ENCODE results near the gene MYMX. TPM values are rescaled to one million over a fixed set of nuclear protein-coding genes. Genes with fewer than 3 reads are reported as not detected.

Gene MYMX
- total and polyA plus RNA-seq, 2 of the 13 experiments (the other 11 are each of a cell fraction or from before 2014, with no cell fraction given): not detected

DNA sequence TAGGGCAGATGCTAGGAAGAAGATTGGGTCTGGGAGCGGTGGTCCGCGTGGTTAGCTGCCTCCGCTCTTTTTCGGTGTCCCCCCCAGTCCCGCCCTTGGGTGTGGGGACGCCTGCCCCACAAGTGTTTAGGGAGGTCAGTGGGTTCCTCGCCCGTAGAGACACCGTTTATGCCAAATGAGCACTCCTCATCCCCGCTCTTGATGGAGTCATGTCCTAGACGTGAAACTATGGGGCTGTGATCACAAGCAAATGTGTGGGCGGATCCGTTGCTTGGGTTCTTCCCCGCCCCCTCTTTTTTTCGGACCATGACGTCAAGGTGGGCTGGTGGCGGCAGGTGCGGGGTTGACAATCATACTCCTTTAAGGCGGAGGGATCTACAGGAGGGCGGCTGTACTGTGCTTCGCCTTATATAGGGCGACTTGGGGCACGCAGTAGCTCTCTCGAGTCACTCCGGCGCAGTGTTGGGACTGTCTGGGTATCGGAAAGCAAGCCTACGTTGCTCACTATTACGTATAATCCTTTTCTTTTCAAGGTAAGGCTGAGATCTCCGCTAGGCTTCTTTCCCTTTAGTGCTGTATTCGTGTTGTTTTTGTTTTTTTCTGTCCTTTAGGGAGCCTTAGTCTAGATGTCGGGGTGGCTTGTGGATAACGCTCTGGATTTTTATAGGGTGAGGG, 30.1 kb downstream of the MYMX start, which contains the start of gene HSP90AB1 (continued):
- no peak; the same call in 1 of the 2 replicates for TF ChIP-seq GFI1 (CRISPR knock-in tag; IDR thresholded peaks at IDR 0.05; ENCODE audit: borderline replicate concordance)
- TF ChIP-seq ZNF768 (CRISPR knock-in tag; IDR thresholded peaks at IDR 0.05): no peak
- TF ChIP-seq, protein P1, sequence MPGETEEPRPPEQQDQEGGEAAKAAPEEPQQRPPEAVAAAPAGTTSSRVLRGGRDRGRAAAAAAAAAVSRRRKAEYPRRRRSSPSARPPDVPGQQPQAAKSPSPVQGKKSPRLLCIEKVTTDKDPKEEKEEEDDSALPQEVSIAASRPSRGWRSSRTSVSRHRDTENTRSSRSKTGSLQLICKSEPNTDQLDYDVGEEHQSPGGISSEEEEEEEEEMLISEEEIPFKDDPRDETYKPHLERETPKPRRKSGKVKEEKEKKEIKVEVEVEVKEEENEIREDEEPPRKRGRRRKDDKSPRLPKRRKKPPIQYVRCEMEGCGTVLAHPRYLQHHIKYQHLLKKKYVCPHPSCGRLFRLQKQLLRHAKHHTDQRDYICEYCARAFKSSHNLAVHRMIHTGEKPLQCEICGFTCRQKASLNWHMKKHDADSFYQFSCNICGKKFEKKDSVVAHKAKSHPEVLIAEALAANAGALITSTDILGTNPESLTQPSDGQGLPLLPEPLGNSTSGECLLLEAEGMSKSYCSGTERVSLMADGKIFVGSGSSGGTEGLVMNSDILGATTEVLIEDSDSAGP (CRISPR knock-in tag; IDR thresholded peaks at IDR 0.05; ENCODE audit: borderline replicate concordance): peak; percentile 100
- 0 out of 2 replicates have a peak, but pooled peaks have one; percentile 58 for TF ChIP-seq ZBTB1 (CRISPR knock-in tag; IDR thresholded peaks at IDR 0.05; ENCODE audit: borderline replicate concordance)
- no peak for TF ChIP-seq NCOA1 (CRISPR knock-in tag; IDR thresholded peaks at IDR 0.05)
- TF ChIP-seq JUN (CRISPR knock-in tag; IDR thresholded peaks at IDR 0.05): no peak; the same call in 1 of the 2 replicates
- peak; percentile 73 for TF ChIP-seq ZNF589 (CRISPR knock-in tag; conservative IDR thresholded peaks at IDR 0.05)
- TF ChIP-seq ZNF792 (CRISPR knock-in tag; IDR thresholded peaks at IDR 0.05): peak; percentile 66
- TF ChIP-seq ATAD3A (CRISPR knock-in tag; IDR thresholded peaks at IDR 0.05): peak; percentile 32; the same call in 1 of the 2 replicates
- no peak for TF ChIP-seq TAF15 (IDR thresholded peaks at IDR 0.05; ENCODE audit: low read depth, low read length, poor library complexity, severe bottlenecking)
- no peak for TF ChIP-seq ZBTB38 (CRISPR knock-in tag; IDR thresholded peaks at IDR 0.05)
- TF ChIP-seq ZNF30 (CRISPR knock-in tag; IDR thresholded peaks at IDR 0.05): no peak
- TF ChIP-seq, protein P2, sequence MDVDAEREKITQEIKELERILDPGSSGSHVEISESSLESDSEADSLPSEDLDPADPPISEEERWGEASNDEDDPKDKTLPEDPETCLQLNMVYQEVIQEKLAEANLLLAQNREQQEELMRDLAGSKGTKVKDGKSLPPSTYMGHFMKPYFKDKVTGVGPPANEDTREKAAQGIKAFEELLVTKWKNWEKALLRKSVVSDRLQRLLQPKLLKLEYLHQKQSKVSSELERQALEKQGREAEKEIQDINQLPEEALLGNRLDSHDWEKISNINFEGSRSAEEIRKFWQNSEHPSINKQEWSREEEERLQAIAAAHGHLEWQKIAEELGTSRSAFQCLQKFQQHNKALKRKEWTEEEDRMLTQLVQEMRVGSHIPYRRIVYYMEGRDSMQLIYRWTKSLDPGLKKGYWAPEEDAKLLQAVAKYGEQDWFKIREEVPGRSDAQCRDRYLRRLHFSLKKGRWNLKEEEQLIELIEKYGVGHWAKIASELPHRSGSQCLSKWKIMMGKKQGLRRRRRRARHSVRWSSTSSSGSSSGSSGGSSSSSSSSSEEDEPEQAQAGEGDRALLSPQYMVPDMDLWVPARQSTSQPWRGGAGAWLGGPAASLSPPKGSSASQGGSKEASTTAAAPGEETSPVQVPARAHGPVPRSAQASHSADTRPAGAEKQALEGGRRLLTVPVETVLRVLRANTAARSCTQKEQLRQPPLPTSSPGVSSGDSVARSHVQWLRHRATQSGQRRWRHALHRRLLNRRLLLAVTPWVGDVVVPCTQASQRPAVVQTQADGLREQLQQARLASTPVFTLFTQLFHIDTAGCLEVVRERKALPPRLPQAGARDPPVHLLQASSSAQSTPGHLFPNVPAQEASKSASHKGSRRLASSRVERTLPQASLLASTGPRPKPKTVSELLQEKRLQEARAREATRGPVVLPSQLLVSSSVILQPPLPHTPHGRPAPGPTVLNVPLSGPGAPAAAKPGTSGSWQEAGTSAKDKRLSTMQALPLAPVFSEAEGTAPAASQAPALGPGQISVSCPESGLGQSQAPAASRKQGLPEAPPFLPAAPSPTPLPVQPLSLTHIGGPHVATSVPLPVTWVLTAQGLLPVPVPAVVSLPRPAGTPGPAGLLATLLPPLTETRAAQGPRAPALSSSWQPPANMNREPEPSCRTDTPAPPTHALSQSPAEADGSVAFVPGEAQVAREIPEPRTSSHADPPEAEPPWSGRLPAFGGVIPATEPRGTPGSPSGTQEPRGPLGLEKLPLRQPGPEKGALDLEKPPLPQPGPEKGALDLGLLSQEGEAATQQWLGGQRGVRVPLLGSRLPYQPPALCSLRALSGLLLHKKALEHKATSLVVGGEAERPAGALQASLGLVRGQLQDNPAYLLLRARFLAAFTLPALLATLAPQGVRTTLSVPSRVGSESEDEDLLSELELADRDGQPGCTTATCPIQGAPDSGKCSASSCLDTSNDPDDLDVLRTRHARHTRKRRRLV (CRISPR knock-in tag; IDR thresholded peaks at IDR 0.05): no peak
- TF ChIP-seq MEIS2 (CRISPR knock-in tag; IDR thresholded peaks at IDR 0.05): peak; percentile 89
- TF ChIP-seq ZMYM4 (CRISPR knock-in tag; IDR thresholded peaks at IDR 0.05): peak; percentile 97
- no peak for TF ChIP-seq ZNF382 (CRISPR knock-in tag; IDR thresholded peaks at IDR 0.05; ENCODE audit: borderline replicate concordance)
- TF ChIP-seq BORCS8-MEF2B (CRISPR knock-in tag; IDR thresholded peaks at IDR 0.05): no peak; the same call in 1 of the 2 replicates
- TF ChIP-seq KLF6 (CRISPR knock-in tag; IDR thresholded peaks at IDR 0.05): peak; percentile 74
- peak; percentile 22; the same call in 1 of the 2 replicates for TF ChIP-seq SIX1 (CRISPR knock-in tag; IDR thresholded peaks at IDR 0.05; ENCODE audit: borderline replicate concordance)
- TF ChIP-seq, protein P3, sequence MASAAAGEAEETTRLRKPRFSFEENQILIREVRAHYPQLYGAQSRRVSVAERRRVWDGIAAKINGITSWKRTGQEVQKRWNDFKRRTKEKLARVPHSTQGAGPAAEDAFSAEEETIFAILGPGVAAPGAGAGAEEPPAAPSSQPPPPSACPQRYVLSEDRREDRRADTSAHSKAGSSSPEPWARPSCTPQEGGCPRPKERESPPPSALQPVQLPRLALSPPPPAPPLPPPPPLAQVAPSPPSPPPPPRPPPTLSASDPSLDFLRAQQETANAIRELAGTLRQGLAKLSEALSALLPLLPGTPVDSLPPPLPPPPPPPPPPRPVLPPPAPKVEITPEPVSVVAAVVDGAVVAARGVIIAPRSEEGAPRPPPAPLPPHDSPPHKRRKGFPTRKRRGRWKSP (CRISPR knock-in tag; IDR thresholded peaks at IDR 0.05): peak; percentile 70; the same call in 1 of the 2 replicates
- TF ChIP-seq, protein P4, sequence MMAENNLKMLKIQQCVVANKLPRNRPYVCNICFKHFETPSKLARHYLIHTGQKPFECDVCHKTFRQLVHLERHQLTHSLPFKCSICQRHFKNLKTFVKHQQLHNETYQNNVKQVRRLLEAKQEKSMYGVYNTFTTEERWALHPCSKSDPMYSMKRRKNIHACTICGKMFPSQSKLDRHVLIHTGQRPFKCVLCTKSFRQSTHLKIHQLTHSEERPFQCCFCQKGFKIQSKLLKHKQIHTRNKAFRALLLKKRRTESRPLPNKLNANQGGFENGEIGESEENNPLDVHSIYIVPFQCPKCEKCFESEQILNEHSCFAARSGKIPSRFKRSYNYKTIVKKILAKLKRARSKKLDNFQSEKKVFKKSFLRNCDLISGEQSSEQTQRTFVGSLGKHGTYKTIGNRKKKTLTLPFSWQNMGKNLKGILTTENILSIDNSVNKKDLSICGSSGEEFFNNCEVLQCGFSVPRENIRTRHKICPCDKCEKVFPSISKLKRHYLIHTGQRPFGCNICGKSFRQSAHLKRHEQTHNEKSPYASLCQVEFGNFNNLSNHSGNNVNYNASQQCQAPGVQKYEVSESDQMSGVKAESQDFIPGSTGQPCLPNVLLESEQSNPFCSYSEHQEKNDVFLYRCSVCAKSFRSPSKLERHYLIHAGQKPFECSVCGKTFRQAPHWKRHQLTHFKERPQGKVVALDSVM (CRISPR knock-in tag; IDR thresholded peaks at IDR 0.05): no peak
